ENCODE data around the gene TERT.
"Not testable (repeated sequence)": the region's sequence is repeated elsewhere in the genome, so short reads cannot be mapped to it uniquely, and the experiment has no call there.

Gene TERT

DNA sequence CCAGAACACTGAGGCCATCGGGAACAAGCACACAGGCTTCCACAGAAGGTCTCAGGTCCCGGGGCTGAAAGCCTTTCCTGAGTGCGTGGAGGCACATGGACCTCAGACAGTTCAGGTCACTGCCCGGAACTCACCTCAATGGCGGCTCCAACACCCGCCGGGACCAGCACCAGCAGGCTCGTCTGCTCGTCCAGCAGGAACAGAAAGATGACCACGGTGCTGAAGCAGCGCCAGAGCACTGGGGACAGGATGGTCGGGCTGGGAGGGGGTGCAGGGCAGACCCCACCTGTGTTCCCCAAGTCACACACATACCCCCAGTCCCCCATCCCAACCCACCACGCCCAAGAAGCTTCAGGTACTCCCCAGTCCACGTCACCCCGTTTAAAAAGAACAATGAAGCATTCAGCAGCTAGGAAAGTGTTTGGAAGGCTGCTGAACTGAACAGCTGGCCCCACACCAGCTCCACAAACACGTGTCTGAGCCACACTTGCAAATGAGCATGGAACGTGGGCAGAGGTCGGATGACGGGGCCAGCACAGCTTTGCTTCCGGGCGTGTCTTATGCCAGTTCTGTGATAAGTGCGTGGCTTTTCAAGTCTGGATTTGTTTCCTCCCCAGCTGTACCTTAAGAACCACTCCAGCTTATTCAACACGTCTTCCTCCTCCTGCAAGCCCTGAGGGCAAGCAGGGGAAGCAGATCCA lies 35.4 kb upstream of the TERT start:
- no peak for DNase-seq (ENCODE audit: extremely low read depth, low read depth)
- no peak overlapping the region for H3K4me3 ChIP-seq (replicated peaks; ENCODE audit: low read depth, low read length)
- TF ChIP-seq, protein P1, sequence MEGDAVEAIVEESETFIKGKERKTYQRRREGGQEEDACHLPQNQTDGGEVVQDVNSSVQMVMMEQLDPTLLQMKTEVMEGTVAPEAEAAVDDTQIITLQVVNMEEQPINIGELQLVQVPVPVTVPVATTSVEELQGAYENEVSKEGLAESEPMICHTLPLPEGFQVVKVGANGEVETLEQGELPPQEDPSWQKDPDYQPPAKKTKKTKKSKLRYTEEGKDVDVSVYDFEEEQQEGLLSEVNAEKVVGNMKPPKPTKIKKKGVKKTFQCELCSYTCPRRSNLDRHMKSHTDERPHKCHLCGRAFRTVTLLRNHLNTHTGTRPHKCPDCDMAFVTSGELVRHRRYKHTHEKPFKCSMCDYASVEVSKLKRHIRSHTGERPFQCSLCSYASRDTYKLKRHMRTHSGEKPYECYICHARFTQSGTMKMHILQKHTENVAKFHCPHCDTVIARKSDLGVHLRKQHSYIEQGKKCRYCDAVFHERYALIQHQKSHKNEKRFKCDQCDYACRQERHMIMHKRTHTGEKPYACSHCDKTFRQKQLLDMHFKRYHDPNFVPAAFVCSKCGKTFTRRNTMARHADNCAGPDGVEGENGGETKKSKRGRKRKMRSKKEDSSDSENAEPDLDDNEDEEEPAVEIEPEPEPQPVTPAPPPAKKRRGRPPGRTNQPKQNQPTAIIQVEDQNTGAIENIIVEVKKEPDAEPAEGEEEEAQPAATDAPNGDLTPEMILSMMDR (IDR thresholded peaks at IDR 0.05; ENCODE audit: low read depth, low read length, missing control alignments): no peak

DNA sequence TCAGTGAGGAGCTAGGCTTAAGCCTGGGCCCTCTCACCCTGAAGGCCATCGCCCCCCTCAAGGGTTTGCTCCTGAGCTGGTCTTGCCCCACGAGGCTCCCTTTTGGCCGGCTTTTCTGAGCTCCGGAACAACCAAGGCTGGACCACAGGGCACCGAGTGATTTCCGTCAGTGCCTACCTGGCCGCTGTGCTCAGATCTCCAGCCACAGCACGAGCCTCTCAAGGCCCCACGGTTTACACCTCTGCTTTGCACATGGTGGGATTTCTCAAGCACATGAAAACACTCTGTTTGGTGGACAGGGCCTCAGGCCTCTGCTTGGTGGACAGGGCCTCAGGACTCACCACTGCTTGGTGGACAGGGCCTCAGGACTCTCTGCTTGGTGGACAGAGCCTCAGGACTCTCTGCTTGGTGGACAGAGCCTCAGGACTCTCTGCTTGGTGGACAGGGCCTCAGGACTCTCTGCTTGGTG lies 34.3 kb upstream of the TERT start:
- DNase-seq (ENCODE audit: extremely low read depth, low read depth): no peak
- no peak overlapping the region for H3K4me3 ChIP-seq (replicated peaks; ENCODE audit: low read depth, low read length)
- TF ChIP-seq, protein P1 (IDR thresholded peaks at IDR 0.05; ENCODE audit: low read depth, low read length, missing control alignments): no peak

DNA sequence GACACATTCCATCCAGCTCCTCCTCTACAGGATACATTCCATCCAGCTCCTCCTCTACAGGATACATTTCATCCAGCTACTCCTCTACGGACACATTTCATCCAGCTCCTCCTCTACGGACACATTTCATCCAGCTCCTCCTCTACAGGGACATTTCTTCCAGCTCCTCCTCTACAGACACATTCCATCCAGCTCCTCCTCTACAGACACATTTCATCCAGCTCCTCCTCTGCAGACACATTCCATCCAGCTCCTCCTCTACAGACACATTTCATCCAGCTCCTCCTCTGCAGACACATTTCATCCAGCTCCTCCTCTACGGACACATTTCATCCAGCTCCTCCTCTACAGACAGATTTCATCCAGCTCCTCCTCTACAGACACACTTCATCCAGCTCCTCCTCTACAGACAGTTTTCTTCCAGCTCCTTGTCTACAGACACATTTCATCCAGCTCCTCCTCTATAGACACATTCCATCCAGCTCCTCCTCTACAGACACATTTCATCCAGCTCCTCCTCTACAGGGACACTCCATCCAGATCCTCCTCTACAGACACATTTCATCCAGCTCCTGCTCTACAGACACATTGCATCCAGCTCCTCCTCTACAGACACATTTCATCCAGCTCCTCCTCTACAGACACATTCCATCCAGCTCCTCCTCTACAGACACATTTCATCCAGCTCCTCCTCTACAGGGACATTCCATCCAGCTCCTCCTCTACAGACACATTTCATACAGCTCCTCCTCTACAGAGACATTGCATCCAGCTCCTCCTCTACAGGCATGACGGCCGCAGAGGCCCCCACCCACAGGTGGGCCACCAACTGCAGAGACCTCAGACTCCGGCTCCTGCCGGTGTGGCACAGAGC lies 33.6 kb upstream of the TERT start:
- peak; percentile 56 for DNase-seq (ENCODE audit: extremely low read depth, low read depth)

DNA sequence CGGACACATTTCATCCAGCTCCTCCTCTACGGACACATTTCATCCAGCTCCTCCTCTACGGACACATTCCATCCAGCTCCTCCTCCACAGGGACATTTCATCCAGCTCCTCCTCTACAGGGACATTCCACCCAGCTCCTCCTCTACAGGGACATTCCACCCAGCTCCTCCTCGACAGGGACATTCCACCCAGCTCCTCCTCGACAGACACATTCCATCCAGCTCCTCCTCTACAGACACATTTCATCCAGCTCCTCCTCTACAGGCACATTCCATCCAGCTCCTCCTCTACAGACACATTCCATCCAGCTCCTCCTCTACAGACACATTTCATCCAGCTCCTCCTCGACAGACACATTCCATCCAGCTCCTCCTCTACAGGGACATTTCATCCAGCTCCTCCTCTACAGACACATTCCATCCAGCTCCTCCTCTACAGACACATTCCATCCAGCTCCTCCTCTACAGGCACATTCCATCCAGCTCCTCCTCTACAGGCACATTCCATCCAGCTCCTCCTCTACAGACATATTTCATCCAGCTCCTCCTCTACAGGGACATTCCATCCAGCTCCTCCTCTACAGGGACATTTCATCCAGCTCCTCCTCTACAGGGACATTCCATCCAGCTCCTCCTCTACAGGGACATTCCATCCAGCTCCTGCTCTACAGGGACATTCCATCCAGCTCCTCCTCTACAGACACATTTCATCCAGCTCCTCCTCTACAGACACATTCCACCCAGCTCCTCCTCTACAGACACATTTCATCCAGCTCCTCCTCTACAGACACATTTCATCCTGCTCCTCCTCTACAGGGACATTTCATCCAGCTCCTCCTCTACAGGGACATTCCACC lies 32.3 kb upstream of the TERT start:
- DNase-seq (ENCODE audit: extremely low read depth, low read depth); H3K4me3 ChIP-seq (replicated peaks; ENCODE audit: low read depth, low read length): not testable (repeated sequence)

More for the DNA sequence above, 33.6 kb upstream of the TERT start:
- not testable (repeated sequence) for H3K4me3 ChIP-seq (replicated peaks; ENCODE audit: low read depth, low read length)

DNA sequence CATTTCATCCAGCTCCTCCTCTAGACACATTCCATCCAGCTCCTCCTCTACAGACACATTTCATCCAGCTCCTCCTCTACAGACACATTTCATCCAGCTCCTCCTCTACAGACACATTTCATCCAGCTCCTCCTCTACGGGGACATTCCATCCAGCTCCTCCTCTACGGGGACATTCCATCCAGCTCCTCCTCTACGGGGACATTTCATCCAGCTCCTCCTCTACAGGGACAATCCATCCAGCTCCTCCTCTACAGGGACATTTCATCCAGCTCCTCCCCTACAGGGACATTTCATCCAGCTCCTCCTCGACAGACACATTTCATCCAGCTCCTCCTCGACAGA lies 31.6 kb upstream of the TERT start:
- not testable (repeated sequence) for DNase-seq (ENCODE audit: extremely low read depth, low read depth); H3K4me3 ChIP-seq (replicated peaks; ENCODE audit: low read depth, low read length)

DNA sequence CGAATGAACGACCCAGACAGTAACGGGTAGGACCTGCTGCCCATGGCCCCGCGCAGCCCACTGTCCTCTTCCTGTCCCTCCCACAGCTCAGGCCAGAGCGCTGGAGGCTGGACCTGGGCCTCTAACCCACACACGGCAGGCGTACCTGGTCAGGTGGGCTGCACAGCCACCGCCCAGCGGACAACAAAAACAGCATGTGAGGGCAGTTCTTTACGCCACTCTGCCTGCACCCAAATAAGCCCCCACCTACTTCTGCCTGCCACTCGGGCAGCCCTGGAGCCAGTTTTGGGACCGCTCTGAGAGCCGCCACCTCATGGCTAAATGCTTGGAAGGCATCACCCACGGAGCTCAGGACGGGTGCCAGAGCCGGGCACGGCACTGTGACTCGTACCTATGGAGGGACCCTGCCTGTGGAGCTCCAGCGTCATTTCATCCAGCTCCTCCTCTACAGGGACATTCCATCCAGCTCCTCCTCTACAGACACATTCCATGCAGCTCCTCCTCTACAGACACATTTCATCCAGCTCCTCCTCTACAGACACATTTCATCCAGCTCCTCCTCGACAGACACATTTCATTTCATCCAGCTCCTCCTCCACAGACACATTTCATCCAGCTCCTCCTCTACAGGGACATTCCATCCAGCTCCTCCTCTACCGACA lies 31.1 kb upstream of the TERT start:
- TF ChIP-seq, protein P1 (IDR thresholded peaks at IDR 0.05; ENCODE audit: low read depth, low read length, missing control alignments): no peak
- no peak overlapping the region for H3K4me3 ChIP-seq (replicated peaks; ENCODE audit: low read depth, low read length)
- DNase-seq (ENCODE audit: extremely low read depth, low read depth): no peak

DNA sequence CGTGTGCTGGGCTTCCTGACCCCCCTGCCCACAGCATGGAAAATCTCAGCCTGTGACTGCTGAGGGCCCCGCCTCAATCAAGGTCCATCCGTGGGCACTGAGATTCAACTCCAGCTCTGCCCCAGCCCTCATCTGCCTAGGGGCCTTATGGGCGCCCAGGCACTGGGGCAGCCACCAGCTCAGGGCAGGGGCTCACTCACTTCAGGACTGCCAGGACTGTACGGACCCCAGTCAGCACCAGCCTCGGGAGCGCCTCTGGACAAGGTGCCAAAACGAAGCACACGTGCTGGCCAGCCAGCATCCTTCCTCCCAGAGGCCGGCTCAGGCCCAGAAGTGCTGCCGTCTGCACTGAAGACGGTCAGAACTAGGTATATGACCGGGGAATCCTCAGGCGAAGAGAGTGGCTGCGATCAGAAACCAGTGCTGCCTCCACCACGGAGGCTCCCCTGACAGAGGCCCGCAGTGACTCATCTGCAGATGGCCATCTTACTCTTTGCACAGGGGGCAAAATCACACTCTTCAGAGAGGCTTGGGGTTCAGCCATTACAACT lies 30.4 kb upstream of the TERT start:
- DNase-seq (ENCODE audit: extremely low read depth, low read depth): no peak
- no peak overlapping the region for H3K4me3 ChIP-seq (replicated peaks; ENCODE audit: low read depth, low read length)
- TF ChIP-seq, protein P1 (IDR thresholded peaks at IDR 0.05; ENCODE audit: low read depth, low read length, missing control alignments): no peak
